Left forelimb (tissue), 1 donor: ENCODE results near the gene RBFOX1.

Source experiments
- DNase-seq: peaks from one replicate; pipeline ENCODE4 v3.0.0-alpha.2; 2018; ENCODE audit warnings: low spot score

Gene RBFOX1

DNA sequence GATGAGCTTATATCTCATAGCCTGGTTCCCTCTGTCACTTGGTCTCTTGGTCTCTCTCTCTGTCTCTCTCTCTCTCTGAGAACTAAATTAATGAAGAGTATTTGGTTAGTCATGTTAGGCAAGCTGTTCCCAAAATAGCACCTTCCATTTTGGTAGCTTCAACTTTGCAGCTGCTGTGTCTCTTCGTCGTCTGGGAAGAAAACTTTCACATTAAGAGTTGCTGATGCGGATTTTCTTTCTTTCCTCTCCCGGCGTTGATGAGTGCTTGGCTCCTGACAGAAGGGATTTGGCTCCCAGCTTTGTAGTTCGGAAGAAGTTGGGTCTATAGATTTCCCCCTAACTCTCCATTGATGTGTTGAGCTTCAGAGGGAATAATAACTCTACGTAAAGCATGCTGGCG lies at the start of gene RBFOX1:
RBFOX1 (plus strand) TSS at position 235 of the 400 bp plus-strand sequence.
- no peak for DNase-seq

DNA sequence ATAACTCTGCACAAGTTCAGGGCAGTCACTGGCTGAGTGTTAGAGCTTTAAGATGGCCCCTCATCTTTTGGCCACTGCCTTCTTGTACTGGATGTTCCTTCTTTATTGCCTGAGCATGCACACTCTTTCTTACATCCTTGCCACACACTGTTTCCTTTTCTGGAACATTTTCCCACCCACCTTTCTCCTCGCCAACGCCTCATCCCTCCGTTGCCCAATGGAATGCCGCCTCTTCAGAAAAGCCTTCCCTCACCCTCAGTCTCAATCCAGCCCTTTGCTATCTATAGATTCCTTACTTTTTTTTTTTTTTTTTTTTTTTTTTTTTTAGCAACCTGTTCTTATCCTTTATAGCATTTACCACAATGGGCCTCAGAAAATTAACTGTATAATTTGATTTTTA lies 47.9 kb upstream of the RBFOX1 start:
- no peak for DNase-seq

DNA sequence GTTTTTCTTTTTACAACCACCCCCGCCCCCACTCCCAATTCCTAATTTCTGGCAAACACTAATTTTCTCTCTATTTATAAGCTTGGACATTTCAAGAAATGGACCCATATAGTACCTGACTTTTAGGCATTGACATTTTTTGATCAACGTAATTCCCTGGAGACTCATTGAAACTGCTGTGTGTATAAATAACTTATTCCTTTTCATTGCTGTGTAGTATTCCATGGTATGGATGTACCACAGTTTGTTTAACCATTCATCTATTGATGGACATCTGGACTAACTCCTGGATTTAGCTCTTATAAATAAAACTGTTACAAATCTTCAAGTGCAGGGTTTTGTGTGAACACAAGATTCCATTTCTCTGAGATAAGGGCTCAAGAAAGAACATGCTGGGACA lies 47.1 kb upstream of the RBFOX1 start:
- no peak for DNase-seq

DNA sequence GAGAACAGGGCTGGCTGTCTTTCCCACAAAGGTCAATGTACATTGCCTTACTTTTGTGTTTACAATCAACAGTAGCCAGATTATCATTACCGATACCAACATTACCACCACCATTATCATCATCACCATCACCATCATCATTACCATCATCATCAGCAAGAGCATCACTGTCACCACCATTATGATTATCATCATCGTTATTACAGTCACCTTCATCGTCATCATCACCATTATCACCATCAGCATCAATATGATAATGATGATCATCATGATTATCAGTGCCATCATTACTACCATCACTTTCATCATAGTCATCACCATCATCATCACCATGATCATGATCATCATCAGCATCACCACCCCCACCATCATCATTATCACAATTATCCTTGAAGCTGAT lies 43.3 kb upstream of the RBFOX1 start:
- DNase-seq, result no peak

DNA sequence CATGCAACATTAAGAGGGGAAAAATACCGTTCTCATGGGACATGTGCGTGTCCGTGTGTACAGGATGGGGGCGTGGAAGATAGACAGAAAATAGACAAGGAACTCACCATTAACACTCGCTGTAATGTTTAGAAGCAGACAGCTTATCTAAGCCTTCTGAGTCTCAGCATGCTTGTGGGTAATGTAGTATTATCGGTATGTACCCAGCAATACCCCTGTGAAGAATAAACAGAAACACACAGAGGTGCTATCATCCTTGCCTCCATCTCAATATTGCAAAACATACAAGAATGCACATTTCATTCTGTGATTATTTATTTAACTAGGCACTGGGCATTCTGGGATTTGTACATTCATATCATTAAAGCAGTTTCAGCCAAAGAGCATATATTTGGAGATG lies 42.0 kb upstream of the RBFOX1 start:
- DNase-seq, result no peak

DNA sequence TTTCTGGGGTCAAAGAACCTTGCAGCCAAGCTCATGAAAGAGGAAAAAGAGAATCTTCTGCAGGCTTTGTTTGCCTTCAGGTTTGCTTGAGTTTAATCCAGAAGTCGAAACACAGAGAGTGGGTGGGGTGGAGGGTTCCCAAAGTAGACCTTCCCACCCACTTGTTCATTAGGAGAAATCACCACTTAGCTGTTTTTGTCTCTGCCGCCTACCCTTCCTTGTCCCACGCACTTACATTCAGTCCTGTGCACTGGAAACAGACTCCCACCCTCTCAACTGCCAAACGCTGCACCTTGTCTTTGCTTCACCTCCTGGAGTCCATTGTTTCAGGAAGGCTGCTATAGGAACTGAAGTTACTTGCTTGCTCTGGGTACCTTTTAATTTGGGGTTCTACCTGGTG lies 38.6 kb upstream of the RBFOX1 start:
- DNase-seq, result no peak

DNA sequence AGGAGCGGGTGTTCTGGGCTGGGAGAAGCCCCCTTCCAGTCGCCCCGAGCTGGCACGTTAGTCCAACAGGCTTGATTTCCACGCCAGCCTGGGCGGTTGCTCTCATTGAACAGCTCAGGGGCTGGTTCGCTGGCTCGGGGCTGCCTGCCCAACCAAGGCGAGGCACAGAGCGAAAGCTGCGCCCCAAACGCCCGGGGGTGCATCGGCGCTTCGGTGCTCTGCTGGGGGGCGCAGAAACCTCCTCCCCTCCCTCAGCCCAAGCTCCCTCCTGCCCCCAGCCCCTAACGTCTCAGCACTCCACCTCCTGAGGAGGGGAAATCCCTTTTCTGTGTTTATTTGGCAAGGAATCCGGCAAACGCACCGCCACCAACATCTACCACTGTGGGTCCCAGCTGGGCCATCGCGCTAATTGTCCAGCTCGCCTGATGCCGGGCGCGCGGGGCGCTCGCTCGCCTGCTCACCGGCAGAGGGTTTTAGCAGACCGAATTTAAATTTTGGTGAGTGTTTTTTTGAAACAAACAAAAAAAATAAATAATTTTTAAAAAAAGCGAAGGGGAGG lies 29.5 kb upstream of the RBFOX1 start:
- no peak for DNase-seq

DNA sequence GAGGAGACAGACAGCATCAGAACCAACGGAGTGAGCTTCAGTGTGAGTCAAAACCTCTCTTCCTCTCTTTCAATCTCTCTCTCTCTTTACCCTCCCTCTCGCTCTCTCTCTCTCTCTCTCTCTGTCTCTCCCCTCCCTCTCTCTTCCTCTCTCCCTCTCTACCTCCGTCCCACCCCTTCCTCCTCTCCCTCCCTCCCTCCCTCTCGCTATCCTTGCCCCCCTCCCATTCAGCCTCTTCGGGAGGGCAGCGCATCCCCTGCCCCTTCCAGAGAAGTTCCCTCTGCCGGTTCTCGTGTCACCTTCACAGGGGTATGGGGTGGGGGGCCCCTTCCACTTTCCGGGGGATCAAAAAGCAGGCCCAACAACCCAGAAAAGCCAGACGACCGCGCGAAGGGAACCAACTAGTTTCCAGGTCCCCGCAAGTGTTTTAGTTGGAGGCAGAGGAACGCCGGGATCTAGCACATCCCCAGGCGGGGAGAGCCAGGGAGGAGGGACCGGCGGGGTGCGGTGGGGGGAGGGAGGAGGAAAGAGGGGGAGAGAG lies 28.9 kb upstream of the RBFOX1 start:
- DNase-seq, result no peak

DNA sequence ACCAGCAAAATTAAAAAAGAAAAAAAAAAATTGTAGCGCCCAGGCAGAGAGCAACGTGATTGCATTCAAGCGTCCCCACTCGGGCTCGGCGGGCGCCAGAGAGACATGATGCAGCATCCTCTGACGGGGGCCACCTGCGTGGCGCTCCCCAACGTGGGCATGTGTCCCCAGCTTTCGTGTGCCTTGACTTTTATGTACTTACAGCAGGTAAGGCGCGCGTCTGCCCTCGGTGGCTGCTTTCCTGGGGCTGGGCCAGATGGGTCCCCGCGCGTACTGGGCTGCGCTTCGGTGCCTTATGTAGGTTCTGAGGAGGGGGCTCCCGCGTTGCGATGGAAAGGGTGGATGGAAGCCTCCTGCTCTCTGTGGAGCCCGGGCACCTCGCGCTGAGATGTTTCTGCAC lies 28.4 kb upstream of the RBFOX1 start:
- no peak for DNase-seq

DNA sequence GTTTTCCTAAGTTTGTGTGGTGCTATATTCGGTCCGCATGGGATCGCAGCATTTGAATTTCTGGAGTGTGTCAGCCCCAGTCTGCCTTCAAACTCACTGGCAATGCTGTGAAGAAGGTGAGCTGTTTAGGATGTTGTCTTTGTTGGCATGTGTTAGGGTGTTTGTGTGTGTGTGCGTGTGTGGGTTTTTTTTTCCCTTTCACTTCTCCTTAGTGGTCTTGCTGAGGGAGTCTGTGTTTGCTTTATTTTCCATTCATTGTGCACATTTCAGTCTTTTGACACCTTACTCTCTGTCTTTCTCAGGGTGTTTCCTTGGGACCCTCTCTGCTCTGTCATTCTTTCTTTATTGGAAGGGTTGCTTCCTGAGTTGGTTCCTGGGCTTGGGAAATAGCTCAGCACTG lies 27.7 kb upstream of the RBFOX1 start:
- DNase-seq, result no peak

DNA sequence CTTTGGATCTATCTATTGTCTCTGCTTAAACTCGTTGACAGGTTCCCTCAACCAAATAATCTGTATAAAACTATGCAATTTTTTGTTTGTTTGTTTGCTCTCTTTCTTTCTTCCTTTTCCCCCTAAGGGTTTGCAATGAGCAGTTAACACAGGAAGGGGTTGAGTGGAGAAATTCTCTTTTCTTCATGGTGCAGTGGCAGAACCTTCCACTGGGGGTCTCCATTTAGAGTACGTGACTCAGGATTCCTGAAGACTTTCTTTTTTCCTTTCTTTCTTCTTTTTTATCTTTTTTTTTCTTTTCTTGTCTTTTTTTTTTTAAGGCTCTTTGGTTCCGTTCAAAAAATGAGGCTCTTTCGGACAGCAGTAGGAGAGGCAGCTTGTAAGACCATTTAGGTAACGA lies 19.5 kb upstream of the RBFOX1 start:
- no peak for DNase-seq

DNA sequence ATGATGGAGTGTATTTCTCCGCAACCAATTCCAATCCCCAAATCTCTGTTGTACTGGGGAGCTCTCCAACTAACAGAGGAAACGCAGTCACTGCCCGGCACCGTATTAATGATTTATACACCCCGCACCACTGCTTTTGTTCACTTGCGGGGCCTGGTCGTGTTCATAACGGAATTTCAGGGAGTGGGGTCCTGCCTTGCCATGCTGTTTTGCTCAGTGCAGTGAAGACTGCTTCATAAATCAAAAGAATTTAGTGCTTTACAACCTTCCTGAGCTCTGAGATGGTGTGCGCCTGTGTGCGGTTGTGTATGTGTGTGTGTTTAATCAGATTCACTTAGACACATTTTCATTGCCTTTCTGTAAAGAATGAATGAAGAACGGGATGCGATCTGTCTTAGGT lies 18.5 kb upstream of the RBFOX1 start:
- DNase-seq, result no peak

DNA sequence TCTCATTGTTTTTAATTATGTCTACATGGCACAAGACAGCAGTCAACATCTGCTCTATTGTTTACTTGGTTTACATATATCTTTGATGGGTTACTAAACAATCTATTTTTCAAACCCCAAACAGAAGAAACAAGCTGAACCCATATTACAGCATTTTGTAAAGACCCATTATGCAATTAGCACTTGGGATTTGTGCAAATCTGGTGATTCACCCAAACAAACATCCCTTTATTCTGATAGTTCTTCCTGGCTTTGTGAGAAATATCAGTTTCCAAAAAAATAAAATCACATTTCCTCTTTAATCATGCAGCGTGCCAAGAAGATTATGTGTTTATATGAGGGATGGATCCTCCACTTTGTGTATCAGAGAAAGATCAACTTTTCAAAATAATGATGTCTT lies 16.8 kb upstream of the RBFOX1 start:
- no peak for DNase-seq

DNA sequence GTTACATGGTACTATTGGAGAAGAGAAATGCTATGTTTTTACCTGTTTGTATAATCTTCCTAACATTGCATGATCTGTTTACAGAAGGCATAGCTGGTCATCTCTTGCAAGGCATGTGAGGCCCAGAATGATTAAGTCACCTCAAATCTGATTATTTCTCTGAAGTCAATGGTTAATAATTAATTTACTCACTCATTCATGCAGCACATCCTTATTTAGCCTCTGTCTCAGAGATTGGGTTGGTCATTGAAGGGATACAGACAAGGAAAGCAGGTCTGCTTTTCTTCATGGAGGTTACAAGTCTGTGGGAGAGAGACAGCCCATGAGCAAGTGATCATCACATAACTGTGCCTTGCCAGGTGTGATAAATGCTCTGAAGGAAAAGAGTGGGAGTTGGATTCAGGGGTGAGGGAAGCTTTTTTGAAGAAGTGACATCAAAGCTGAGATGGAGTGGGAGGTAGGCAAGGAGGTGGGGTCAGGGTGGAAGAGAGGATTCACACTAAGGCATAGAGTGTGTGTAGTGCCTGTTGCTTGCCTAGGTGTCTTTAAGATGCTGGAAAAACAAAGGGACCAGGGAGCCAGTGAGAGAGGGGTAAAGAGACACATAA lies 16.3 kb upstream of the RBFOX1 start:
- no peak for DNase-seq

DNA sequence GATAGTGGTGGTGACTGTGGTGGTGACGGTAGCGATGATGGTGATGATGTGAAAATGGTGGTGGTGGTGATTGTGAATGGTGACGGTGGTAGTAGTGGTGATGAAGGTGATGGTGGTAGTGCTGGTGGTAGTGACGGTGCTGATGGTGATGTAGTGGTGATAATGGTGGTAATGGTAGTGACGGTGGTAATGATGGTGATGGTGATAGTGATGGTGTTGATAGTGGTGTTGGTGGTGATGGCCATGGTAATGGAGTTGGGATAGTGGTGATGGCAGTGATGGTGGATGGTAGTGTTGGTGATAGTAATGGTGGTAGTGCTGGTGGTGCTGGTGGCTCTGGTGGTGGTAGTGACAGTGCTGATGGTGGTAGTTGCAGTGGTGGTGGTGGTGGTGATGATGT lies 14.7 kb upstream of the RBFOX1 start:
- DNase-seq, result no peak

DNA sequence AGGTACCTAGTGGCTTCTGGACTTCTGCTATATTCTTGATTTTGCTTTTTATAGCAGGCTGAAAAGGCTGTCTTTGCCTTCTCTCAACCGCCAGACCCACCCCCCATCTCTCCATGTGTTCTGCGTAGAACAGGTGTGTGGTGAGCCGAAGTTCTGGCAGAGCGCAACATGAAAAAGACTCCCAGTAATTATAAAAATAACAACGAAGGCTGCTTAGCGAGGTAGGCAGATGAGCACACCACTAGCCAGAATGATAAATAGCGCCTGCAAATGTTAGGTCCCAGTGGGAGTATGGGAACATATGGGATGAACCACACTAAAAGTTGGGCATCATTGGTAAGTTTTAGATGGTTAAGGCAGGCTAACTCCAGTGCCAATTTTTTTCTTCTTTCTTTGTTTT lies 14.0 kb upstream of the RBFOX1 start:
- DNase-seq, result no peak

DNA sequence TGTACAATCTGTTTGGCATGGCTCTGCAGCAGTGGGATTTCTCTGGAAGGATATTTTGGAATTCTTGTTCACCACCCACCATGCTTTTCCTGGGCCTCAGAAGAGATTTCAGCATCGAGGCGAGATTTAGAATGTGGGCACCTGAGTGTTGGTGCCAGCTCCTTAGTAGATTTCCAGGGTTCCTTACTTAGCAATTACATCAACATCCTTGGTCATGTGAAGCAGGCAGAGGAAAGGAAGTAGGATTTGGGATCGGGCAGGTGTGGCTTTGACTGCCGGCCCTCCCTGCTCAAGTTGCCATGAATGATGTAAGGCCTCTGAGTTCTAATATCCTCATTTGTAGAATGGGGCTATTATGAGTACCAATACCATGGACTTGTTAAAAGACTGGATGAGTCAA lies 13.1 kb upstream of the RBFOX1 start:
- DNase-seq, result no peak

DNA sequence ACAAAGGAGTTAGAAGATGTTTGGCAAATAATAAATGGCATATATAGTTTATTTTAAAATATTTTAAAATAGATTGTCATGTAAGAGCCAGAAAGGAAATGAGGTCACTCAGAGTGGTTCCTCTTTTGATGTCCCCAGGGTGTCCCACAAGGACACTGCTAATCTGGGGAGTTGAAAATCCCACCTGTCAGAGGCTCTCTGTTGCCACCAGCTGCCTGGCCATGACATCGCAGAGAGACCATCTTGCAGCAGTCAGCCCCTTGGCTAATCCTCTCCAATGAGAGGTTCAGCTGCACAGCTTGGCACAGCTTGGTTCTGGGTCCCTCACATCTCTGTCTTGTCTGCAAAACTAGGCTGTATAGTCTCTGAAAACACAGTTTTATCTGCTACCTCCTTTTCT lies 11.0 kb upstream of the RBFOX1 start:
- no peak for DNase-seq

DNA sequence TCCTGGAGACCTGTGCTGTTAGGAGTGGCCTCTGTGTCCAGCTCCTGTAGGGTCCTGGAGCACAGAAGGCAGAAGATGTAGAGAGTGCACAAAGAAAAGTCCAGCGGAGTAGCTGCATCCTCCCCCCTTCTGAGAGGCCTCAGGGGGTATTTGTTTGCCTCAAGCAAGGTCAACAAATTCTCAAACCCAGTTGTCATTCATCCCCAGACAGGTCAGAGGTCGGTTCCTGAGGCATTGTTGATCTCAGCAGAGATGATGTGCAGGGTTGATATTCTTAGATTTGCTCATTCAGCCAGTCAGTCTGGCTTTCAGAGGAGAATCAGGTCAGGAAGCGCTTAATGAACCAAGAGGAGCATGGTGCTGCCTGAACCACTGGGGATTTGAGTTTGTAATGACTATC lies 8.3 kb upstream of the RBFOX1 start:
- DNase-seq, result no peak

DNA sequence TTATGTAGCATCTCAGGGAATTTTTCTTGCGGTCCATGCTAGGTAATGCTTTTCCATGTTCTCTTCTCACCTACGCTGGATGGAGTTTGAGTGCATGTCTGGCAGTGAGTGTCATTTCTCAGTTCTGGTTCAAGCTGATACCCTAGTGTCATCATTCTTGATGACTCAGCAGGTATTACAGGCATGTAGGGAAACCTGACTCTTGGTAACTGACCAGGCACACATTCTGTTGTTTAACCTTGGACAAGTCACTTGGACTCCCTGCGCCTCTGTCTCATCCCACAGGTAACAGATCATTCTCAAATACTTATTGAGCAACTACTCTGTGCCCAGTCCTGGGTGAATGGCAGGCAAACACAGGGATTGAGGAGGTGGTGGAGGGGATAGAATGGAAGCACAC lies 6.8 kb upstream of the RBFOX1 start:
- no peak for DNase-seq

DNA sequence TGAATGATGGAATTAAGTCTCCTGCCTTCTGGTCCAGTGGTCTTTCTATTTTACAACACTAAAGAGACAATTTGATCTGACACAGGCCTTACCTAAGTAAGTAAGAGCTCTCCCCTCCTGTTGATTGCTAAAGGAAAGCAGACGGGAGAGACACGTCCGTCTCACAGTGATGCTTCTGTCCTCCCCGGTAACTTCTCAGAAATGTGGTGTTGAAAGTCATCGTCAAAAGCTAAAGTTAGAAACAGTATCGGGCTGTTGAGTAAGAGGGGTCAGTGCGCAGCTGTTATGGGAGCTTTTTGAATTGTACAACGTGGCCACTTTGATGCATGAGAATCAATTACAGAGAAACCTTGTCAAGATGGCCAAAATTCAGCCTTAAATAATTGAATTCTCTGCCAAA lies 1.9 kb upstream of the RBFOX1 start:
- no peak for DNase-seq

DNA sequence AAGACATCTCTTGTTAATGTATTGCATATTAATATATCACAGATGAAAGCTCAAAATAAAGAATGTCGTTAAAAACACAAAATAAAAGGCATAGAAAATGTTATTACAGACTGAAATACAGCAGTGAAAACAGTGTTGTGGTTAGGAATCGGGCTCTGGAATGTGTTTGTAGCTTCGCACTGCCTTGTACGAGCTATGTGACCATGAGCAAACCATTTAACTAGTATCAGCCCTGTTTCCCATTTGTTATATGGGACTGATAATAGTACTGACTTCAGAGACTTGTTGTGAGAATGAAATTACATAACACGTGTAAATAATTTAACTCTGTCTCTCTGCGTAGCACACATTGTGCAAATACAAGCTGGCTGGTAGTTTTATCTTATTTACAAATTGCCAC lies 648 bp upstream of the RBFOX1 start:
- no peak for DNase-seq

DNA sequence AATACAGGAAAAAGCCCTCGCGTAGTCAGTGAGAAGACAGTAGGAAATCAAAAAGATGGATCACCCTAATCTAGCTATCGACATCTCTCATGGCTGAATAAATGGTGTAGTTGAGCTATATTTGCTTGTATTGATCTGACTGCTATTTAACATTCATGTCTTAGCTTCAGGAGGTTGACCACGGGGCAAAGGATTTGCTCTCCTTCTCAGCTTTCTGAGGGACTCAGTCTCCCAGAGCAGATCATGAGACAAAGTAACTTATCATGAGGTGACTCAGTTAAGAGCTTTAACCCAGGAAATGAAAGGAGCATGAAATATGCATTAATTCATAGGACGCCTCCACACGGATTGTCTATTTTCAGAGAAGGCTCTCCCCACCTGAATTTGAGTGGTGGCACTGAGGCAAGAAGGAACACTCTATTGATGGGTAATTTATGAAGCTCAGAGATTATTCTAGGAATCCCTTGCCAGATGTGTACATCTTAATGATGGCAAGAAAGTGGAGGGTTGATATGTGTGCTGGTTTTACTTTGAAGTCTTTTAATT lies 608 bp downstream of the RBFOX1 start:
- DNase-seq, result no peak
